ENCODE data around the gene ADORA2B. TPM values are rescaled to one million over a fixed set of nuclear protein-coding genes. Genes with fewer than 3 reads are reported as not detected.

The ADORA2B gene
- total RNA-seq, 2 donors from 2014 or later, result 1.8 to 2.0 TPM

DNA sequence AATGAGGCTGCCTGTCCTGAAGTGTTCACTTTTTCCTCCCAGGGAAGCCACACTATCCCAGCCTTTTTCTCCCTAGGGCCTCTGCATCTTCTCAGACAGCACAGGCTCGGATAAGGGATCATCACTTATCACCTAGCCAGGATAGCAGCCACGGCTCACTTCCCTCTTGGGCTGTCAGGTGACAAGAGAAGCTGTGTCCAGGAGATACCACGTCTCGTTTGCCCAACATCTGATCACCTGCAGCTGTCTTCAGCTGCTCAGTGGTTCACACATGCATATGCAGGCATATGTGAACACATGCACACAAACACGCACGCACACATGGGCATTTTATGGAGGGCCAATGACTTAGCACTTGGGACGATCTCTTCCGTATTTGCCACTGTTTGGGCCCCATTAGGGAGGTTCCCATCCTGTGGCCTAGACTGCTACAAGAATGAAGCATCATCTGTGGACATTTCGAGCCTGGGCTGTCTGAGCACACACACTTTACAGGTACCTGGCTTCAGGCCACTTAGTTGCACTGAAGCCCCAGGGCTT lies 32.4 kb upstream of the ADORA2B start:
- Histone ChIP-seq H3K4me3 (ENCODE audit: low read length) (no peak overlapping the region), H3K27ac (ENCODE audit: low read depth, low read length) (no peak overlapping the region), H3K27me3 (ENCODE audit: control insufficient read depth, insufficient read depth, low read length, poor library complexity, severe bottlenecking) (no peaks in the 10 kb centered on the region), H3K4me1 (ENCODE audit: control insufficient read depth, insufficient read depth, low read length) (peaks cover 10% of the 10 kb centered on the region), H3K36me3 (ENCODE audit: control insufficient read depth, insufficient read depth, low read length) (no peaks in the 10 kb centered on the region), H3K9me3 (ENCODE audit: control insufficient read depth, low read length) (no peaks in the 10 kb centered on the region), H3K9ac (ENCODE audit: extremely low read depth, low read length, poor library complexity, severe bottlenecking) (no peak overlapping the region)
- Mint-ChIP-seq H3K4me3 (no peak overlapping the region), H3K27ac (no peak overlapping the region), H3K27me3 (ENCODE audit: insufficient read depth) (peaks cover 10% of the 10 kb centered on the region), H3K4me1 (peaks cover 25% of the 10 kb centered on the region), H3K9me3 (peaks cover 9% of the 10 kb centered on the region), H3K36me3 (ENCODE audit: low read depth) (no peaks in the 10 kb centered on the region)
- no peak for DNase-seq
- 88 to 95% methylated on average over 9 of the region's 9 CpGs for WGBS, 2 experiments (ENCODE audit: insufficient coverage in 1 of 2, insufficient read length in 1 of 2)
- no peak for TF ChIP-seq CTCF (conservative IDR thresholded peaks at IDR 0.05)

DNA sequence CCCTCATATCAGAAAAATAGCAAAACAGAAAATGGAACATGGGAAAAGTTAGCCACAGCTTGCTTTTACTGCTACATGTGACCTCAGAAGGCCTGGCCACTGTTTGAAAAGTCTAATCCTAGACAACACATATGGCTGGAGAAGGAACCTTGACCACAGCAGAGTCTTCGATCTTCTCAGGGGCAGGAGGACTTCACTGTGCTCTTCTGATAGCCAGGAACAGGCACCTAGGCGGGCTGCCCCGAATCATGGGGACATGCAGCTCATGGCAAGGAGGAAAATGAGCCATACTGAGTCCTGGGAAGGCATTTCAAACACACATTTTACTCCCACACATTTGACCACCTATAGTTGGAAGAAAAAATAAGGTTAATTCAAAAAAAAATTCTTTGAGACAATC lies 31.1 kb upstream of the ADORA2B start:
- no peak for TF ChIP-seq CTCF (conservative IDR thresholded peaks at IDR 0.05)
- H3K27ac Mint-ChIP-seq, result peak overlapping the region; percentile 42
- H3K4me1 Mint-ChIP-seq, result peaks cover 23% of the 10 kb centered on the region
- Histone ChIP-seq H3K27me3 (ENCODE audit: control insufficient read depth, insufficient read depth, low read length, poor library complexity, severe bottlenecking) (no peaks in the 10 kb centered on the region), H3K4me1 (ENCODE audit: control insufficient read depth, insufficient read depth, low read length) (peaks cover 10% of the 10 kb centered on the region), H3K4me3 (ENCODE audit: low read length) (no peak overlapping the region), H3K27ac (ENCODE audit: low read depth, low read length) (no peak overlapping the region), H3K36me3 (ENCODE audit: control insufficient read depth, insufficient read depth, low read length) (no peaks in the 10 kb centered on the region), H3K9ac (ENCODE audit: extremely low read depth, low read length, poor library complexity, severe bottlenecking) (no peak overlapping the region), H3K9me3 (ENCODE audit: control insufficient read depth, low read length) (no peaks in the 10 kb centered on the region)
- H3K36me3 Mint-ChIP-seq (ENCODE audit: low read depth), result no peaks in the 10 kb centered on the region
- H3K9me3 Mint-ChIP-seq, result peaks cover 9% of the 10 kb centered on the region
- no peak for DNase-seq
- peaks cover 15% of the 10 kb centered on the region for H3K27me3 Mint-ChIP-seq (ENCODE audit: insufficient read depth)
- no peak overlapping the region for H3K4me3 Mint-ChIP-seq
- 94 to 100% methylated on average over 1 to 3 of the region's 3 CpGs for WGBS, 2 experiments (ENCODE audit: insufficient coverage in 1 of 2, insufficient read length in 1 of 2)

- no peaks in the 10 kb centered on the region for H3K27me3 ChIP-seq (ENCODE audit: control insufficient read depth, insufficient read depth, low read length, poor library complexity, severe bottlenecking)
- no peak for TF ChIP-seq CTCF (conservative IDR thresholded peaks at IDR 0.05)
- H3K36me3 ChIP-seq (ENCODE audit: control insufficient read depth, insufficient read depth, low read length), result no peaks in the 10 kb centered on the region
- no peak overlapping the region for H3K27ac ChIP-seq (ENCODE audit: low read depth, low read length)
- WGBS, 2 experiments (ENCODE audit: insufficient coverage in 1 of 2, insufficient read length in 1 of 2), result 90 to 95% methylated on average over 6 of the region's 6 CpGs
- H3K4me3 ChIP-seq (ENCODE audit: low read length), result no peak overlapping the region
- no peaks in the 10 kb centered on the region for H3K36me3 Mint-ChIP-seq (ENCODE audit: low read depth)
- no peak overlapping the region for H3K9ac ChIP-seq (ENCODE audit: extremely low read depth, low read length, poor library complexity, severe bottlenecking)
- H3K27ac Mint-ChIP-seq, result no peak overlapping the region
- peaks cover 9% of the 10 kb centered on the region for H3K9me3 Mint-ChIP-seq
- peaks cover 3% of the 10 kb centered on the region for H3K4me1 ChIP-seq (ENCODE audit: control insufficient read depth, insufficient read depth, low read length)
- no peak for DNase-seq
- H3K4me3 Mint-ChIP-seq, result no peak overlapping the region
- H3K27me3 Mint-ChIP-seq (ENCODE audit: insufficient read depth), result peaks cover 15% of the 10 kb centered on the region
- H3K4me1 Mint-ChIP-seq, result peaks cover 16% of the 10 kb centered on the region
- H3K9me3 ChIP-seq (ENCODE audit: control insufficient read depth, low read length), result no peaks in the 10 kb centered on the region
Measured at GRCh38 chr17:15914400-15915170, 30.3 kb upstream of the ADORA2B start.

Data from endodermal cell (in vitro differentiated cells).